HG03378 (cell line): ENCODE data around the gene SAV1.
"Not testable (repeated sequence)": the region's sequence is repeated elsewhere in the genome, so short reads cannot be mapped to it uniquely, and the experiment has no call there.

Experiments
- ATAC-seq: cut with Tn5 transposase; IDR thresholded peaks from one replicate; pipeline ENCODE4 v1.9.1; 2021; ENCODE audit warnings: mild to moderate bottlenecking, moderate library complexity; ENCODE audit not compliant: unreplicated experiment

The SAV1 gene

DNA sequence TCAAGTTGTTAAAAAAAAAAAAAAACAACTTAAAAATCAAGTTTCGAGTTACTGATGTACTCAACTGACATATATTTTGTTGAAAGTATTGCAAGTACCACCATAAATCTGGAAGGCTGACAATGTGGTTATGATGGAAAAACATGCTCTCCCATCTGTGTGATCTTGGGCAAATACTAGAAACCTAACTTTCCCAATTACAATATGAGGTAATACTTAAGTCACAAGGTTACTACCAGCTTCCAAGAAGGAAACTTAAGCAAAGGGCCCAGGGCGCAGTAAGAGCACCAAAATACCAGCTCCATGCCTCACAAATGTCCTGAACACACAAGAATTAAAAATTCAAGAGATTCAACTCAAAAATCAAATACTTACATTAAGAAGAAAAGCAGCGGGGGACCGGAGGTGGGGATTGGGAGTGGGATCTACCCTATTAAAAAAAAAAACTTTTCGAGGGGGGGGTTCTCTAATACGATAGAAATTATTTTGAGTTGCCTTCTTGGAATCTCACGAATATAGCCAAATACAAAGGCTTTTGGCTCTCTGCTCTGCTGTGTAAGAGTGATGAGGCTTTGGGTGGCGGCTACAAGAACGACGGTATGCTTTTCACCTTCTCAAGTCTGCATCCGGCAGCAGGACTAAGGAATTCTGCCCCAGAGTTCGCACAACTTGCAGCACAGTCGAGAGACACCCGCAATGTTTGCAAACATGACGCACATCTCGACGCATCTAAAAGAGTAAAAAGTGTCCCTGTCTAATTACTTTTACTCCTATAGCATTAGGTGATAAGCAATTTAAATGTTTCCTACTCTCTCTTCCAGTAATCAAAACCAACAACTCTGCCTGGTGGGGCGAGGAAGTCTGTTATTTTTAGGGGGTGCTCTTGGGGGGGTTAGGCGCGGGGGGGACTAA, 1.1 kb downstream of the SAV1 start:
- ATAC-seq, result no peak

DNA sequence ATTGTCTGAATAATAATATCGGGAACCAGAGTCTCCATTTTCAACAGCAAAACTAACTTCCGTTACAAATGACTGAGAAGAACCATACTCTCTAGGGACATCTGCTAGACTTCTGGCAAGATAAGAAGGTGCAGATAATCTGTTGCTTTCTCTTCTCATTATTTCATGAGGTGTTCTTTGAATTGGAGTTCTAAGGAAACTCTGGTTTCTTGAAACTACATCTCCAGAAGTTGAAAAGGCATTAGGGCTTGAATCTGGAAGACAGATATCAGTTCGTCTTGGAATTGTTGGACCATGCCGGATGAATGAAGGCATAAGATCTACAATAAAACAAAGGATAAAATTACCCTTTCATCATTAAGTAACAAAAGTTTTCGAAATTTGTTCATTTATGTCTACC, 2.8 kb downstream of the SAV1 start:
- ATAC-seq, result not testable (repeated sequence)

DNA sequence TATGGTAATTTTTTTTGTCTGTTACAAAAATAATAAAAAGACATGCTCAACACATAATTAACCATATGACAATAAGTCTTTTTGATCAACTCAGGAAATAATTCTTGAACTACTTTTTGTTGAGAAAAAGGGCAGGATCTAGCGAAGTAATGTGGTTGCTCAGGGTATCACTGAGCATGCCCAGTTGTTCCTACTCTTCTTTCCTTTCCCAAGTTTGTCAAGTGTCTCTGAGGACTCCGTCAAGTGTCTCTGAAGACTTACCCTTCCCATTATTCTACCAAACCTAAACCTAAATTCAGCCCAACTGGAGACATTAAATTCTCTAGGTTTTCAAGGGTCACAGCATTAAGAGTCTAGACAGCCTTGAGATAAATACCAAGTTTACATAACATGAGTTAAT, 3.5 kb downstream of the SAV1 start:
- ATAC-seq, result not testable (repeated sequence)

DNA sequence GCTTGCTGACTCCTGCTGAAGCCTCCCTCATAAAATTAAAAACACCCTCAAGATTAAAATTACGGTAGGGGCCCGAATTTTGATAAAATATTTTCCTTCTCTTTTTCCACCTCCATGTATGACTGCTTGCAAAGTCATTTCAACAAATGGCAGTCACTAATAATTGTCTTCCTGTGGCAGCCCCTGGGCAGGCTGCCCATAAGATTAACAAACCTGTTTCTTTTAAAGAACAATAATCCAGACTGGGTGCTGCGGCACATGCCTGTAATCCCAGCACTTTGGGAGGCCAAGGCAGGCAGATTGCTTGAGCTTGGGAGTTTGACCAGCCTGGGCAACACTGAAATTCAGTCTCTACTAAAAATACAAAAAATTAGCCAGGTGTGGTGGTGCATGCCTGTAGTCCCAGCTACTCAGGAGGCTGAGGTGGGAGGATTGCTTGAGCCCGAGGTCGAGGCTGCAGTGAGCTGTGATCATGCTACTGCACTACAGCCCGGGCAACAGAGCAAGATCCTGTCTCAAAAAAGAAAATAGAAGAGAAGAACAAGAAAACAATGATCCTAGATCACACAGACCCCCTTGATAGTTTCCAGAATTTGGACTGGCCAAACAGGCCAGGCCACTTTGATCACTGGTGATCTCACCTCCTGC, 8.7 kb downstream of the SAV1 start:
- ATAC-seq, result no peak

DNA sequence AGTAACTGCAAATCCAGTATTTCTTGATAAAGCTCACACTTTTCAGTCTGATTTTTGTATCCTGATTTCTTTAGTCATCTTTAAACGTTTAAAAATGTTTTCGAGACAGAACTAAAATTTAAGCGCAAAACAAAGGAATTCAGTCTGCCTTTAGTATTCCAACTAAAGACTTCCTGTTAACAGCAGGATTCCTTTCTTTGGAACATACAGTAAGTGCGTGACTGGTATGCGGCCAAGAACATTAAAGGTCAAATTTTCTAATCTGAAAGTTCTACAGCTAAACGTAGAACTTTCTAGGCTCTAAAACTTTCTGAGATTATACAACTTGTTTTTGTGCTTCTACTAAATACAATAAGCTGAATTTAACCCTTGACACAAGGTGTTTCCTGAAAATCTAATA, 9.9 kb downstream of the SAV1 start:
- ATAC-seq, result no peak

DNA sequence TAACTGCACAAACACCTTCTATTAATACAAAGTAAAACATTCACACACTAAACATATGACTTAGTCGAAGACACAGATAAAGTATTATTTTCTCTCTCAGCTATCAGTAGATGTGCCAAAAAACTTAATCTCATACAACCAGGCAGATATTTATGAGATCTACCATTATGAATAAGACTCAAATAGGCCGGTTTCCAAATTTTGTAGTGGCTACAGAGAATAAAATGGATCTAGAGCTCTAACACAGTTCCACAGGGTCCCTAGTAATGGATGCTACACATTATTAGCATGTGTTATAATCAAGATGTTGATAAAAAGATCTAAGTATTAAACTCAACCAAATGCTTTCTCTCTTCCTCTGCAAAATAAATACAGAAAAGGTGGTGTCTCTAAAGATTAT, 10.4 kb downstream of the SAV1 start:
- ATAC-seq, result no peak

DNA sequence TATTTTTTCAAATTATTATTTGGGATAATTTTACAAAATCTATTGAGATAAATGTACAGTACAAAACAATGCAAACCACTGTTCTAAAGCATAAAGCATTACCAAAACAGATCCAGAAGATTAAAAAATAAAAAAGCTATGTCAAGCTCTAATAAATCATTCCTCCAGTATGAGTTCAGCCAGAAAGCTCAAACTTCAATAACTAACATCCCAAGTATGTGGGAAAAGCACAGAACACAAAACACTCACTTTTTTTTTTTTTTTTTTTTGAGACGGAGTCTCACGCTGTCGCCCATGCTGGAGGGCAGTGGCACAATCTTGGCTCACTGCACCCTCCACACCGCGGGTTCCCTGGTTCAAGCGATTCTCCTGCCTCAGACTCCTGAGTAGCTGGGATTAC, 11.3 kb downstream of the SAV1 start:
- ATAC-seq, result no peak

DNA sequence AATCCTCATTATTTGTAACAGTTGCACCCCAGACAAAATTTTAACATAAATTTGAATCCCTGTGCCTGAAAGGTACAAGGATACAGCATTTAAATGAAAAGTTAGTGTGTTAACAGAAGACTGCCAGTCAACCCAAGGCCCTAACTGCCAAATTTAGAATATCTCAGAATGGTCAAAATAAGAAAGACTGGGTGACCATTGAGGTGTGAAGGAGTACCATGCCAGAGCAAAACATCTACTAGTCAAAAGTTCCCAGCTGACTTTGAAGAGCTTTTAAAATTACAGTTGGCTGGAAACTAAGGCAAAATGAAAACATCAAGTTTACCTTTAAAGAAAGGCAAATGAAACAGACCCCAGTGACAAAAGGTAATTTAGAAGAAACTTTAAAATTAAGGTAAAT, 18.4 kb downstream of the SAV1 start:
- no peak for ATAC-seq

DNA sequence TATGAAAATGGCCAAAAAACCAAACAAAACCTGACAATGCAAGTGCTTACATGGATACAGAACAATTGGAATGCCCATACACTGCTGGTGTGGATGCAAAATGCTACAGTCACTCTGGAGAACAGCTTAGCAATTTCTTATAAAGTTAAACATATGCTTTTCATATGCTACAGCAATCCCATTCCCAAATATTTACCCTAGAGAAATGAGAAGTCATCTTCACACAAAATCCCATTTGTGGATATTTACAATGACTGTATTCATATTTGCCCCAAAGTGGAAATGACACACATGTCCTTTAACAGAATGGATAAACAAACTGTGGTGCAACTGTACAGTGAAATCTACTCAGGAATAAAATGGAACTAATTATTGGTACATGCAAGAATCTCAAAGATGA, 20.4 kb downstream of the SAV1 start:
- peak; percentile 6 for ATAC-seq

DNA sequence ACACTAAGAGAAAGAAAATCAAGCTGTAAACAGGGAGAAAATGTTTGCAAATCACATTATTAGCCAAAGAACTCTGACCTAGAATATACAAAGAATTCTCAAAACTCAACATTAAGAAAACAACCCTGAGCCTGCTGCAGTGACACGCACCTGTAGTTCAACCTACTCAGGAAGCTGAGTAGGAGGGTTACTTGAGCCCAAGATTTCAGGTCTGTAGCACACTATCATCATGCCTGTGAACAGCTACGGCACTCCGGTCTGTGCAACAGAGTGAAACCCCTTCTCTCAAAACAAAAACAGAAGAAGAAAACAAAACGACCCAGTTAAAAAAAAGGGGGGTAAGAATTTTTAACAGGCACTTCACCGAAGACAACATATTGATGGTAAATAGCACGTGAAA, 20.8 kb downstream of the SAV1 start:
- ATAC-seq, result peak; percentile 78

DNA sequence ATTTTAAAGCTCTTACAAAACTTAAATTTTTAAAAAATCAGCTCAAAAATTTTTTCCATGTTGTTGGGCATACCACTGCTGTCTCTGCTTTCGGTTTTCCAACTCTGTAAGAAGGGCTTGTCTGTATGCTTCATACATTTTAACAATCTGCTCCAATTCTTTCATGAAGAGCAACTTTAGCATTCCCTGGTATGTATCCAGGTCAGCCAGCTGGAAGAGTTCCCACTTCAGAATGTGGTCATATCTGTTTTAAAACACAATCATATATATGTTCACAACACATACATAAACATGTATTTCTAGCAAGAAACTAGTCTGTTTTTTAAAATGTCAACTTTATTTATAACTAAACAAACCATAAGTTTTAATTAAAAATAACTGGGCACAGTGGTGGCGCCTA, 33.0 kb downstream of the SAV1 start:
- no peak for ATAC-seq

DNA sequence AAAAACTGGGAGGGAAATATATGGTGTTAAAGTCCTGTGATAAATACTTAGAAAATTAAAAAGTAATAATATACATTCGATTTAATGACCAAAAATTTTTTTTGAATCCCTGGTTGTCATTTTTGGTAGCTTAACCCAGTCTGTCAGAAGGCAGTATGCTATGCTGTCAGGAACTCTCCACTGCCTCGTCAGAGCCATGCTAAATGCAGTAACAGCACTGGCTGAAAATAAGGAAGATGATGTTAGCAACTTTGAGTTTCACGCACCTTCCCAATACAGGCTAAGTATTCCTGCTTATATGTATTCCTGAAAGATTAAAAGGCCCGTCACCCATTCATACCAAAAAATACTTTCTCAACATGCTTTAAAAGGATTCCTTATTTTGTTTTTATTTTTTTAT, 34.2 kb downstream of the SAV1 start:
- no peak for ATAC-seq

DNA sequence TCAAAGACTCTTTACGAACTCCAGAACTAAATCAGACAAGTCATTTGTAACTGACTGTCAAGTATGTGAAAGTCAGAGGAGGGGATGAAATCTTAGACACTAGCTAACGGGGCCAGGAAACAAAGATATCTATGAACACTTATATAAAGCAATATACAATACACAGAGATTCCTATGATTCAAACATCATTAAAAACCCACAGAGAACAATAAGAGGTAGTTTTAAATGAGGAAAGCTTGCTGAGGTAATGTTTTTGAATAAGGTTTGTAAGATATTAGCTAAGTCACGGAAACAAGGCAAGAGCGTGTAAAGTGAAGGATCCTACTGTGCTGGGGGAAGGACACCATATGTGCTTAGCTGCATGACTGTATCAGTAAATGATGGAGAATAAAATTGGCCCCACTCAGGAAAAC, 36.7 kb downstream of the SAV1 start:
- no peak for ATAC-seq

DNA sequence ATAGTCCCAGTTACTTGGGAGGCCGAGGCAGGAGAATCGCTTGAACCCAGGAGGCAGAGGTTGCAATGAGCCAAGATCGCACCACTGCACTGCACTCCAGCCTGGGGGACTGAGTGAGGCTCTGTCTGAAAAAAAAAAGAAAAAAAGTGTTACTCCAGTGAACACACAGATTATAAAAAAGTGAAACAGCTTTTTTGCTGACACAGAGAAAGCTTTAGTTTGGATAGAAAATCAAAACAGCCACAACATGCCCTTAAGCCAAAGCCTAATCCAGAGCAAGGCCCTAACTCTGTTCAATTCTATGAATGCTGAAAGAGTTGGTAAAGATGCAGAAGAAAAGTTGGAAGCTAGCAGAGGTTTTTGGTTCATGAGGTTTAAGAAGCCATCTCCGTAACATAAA, 43.2 kb downstream of the SAV1 start:
- ATAC-seq, result not testable (repeated sequence)

DNA sequence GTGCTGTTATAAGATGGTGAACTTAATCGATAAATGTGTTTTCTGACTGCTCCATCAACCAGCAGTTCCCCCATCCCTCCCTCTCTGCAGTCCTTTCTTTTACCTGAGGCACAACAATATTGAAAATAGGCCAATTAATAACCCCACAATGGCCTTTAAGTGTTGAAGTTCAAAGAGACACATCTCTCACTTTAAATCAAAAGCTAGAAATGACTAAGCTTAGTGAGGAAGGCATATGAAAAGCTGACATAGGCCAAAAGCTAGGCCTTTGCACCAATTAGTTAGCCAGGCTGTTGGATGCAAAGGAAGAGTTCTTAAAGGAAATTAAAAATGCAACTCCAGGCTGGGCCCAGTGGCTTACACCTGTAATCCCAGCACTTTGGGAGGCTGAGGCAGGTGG, 43.7 kb downstream of the SAV1 start:
- ATAC-seq, result no peak

DNA sequence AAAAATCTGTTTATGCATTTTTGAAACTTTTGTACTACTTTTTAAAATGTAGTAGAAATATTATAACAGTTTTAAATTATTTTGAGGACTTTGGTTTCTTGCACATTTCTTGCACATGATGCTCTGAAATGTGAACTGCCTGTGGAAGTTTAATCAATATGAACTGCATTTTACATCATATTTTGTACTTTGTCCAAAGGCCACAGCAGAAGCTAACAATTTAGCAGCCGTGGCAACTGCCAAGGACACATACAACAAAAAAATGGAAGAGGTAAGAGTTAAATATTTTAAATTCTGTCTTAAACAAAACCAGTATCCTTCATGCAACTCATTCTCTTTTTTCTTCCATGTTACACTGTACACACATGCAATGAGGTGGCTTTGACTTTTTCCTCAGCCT, 45.1 kb downstream of the SAV1 start:
- ATAC-seq, result no peak

DNA sequence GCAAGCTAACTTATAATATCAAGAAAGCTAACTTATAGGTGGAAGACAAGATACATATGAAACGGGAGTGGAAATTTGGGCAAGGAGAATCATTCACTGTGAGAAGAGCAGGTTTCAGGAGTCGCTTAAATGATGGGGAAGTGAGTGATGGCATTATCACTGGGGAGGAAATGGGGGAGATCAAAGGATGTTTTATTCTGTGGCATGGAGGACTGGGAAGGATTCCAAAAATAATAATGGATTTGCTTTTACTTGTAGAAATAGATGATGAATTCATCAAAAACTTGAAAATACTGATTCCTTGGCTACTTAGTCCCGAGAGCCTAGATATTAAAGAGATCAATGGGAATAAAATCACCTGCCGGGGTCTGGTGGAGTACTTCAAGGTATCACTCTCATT, 47.8 kb downstream of the SAV1 start:
- ATAC-seq, result no peak

DNA sequence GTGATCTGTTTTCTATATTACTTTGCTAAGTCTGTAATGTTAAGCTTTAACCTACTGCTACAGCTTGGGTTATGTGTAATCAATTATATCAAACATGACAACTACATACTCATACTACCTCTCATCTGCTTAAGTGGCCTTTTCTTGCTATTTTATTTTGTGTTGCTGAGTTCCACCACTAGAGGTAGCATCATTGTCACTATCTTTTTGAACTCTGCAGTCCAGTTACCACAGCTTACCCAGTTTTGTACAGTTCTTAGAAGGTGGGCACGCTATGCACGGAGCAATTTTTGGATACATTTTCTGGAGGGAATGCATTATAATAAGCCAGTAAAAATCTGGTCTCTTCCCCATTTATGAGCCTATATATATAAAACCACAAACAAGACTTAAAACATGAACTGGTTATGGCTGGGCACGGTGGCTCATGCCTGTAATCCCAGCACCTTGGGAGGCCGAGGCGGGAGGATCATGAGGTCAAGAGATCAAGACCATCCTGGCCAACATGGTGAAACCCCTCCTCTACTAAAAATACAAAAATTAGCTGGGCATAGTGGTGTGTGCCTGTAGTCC, 48.5 kb downstream of the SAV1 start:
- peak; percentile 61 for ATAC-seq

DNA sequence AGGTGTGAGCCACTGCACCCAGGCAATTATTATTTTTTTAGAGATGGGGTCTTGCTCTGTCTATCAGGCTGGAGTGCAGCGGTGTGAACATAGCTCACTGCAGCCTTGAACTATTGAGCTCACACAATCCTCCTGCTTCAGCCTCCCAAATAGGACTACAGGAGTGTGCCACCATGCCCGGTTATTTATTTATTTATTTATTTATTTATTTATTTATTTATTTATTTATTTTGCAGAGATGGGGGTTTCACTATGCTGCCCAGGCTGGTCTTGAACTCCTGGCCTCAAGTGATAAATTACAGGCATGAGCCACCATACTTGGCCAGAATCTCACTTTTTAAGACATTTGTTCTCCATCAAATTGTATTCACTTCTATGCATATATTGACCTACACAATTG, 51.8 kb downstream of the SAV1 start:
- no peak for ATAC-seq

DNA sequence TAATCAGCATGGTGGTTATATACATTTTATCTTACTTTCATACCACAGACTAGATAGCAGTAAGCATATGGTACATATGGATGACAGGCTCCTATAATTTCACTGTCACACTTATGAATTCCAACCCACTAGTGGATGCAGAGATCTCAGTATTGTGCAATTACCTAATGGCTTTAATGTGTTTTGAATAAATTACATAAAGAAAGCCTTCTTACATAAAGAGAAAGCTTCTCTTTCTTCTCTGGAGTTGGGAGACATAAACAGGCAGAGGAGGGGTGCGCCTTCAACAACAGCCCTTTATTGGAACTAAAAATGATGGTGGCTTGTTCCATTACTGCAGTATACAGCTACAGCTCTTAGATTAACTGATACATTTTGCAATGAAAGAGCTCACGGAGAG, 52.6 kb downstream of the SAV1 start:
- no peak for ATAC-seq

DNA sequence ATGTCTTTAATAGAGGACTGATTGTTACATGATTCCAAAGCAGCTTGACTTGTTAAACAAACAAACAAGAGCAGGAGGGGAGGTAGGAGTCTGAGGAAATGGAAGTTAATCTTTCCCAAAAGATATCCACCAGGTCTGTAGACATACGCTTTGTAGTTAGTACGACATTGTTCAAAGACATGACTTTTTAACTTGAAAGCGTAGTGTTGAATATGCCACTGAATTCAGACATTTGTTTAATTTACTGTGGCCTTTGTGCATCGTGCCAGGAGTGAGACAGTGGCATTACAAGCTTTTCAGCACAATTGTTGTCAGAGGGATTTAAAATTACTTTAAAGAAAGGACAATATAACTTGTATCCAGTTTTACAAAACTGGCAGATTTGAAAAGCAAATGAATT, 53.0 kb downstream of the SAV1 start:
- ATAC-seq, result no peak

DNA sequence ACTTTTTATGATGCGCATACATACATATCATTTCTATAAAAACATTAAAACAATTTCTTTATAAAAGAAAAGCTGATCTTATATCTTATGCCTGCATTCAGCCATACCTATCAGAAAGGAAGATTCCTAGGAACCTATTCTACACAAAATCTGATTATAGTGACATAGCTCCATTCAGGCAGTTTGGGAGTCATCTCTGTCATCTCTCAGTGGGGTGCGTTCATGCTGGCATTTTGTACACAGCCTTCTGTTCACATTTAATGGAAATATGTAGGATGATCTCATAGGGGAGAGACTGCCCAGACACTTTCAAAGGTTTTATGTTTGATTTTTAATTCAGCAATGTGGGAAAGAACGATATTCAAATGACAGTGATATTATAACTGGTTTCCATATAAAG, 55.3 kb downstream of the SAV1 start:
- no peak for ATAC-seq
